Vagina (tissue), 2 donors: Measurements from ENCODE around the gene TAS1R3. TPM values are rescaled to one million over a fixed set of nuclear protein-coding genes. Genes with fewer than 3 reads are reported as not detected.

Experiments
- DNase-seq, 2 donors: peaks; one replicate each; pipeline ENCODE4 v3.0.0-alpha.2; 2017; ENCODE audit errors: extremely low spot score in 2 of 2
- H3K27ac ChIP-seq: fragments of 200-600 bp; sonication (generic); one replicate; pipeline ENCODE4 v1.5.1; 2019
- H3K27me3 ChIP-seq: fragments of 200-600 bp; sonication (generic); one replicate; pipeline ENCODE4 v1.5.1; 2019
- H3K36me3 ChIP-seq, 2 donors: fragments of 200-600 bp; sonication (generic); one replicate each; pipeline ENCODE4 v1.5.1; 2017 to 2019
- H3K4me1 ChIP-seq: fragments of 200-600 bp; sonication (generic); one replicate; pipeline ENCODE4 v1.5.1; 2019
- H3K4me3 ChIP-seq, 2 donors: fragments of 200-600 bp; sonication (generic); 1 replicate in 1 of 2; 2 replicates in 1 of 2; pipeline ENCODE4 v1.5.1; 2016 to 2019
- H3K9me3 ChIP-seq: fragments of 200-600 bp; sonication (generic); one replicate; pipeline ENCODE4 v1.5.1; 2019
- CTCF ChIP-seq, 3 experiments: fragments of 450-650 bp in 2 of 3; fragments of 200-600 bp in 1 of 3; sonication (generic) in 1 of 3; IDR thresholded peaks; one replicate each; pipeline ENCODE4 v1.5.1; 2017 to 2019; ENCODE audit warnings: antibody characterized with exemption in 3 of 3, mild to moderate bottlenecking in 2 of 3, moderate library complexity in 2 of 3
- POLR2A ChIP-seq, 2 donors: fragments of 450-650 bp; IDR thresholded peaks; one replicate each; pipeline ENCODE4 v1.6.1; 2017; ENCODE audit warnings: antibody characterized with exemption in 2 of 2, mild to moderate bottlenecking in 2 of 2, moderate library complexity in 2 of 2
- POLR2AphosphoS5 ChIP-seq, 2 donors: sonication (generic); formaldehyde crosslinking; IDR thresholded peaks; one replicate each; pipeline ENCODE4 v1.9.0; 2017; ENCODE audit warnings: antibody characterized with exemption in 2 of 2, mild to moderate bottlenecking in 2 of 2, low read depth in 1 of 2; ENCODE audit not compliant: insufficient read depth in 1 of 2
- intact Hi-C: fragments of 100-400 bp; cut with DNase I; formaldehyde crosslinking; loops from one replicate; pipeline ENCODE4 v1.15.1; 2023
- microRNA-seq: library from miRNA; unstranded; fragments of <30 nt; microRNA quantifications from one replicate; pipeline ENCODE4, GENCODE V29; 2017; ENCODE audit warnings: borderline number of aligned reads, borderline replicate concordance
- small RNA-seq: library from RNA; depleted of rRNA; stranded (forward); fragments of <200 nt; gene quantifications from one replicate; pipeline ENCODE3, GENCODE V24; 2016
- total RNA-seq: library from RNA; depleted of rRNA; stranded (reverse); fragments of >200 nt; gene quantifications from one replicate; pipeline ENCODE4 v1.2.3, GENCODE V29; 2016

Gene TAS1R3
- total RNA-seq, 1 donor from 2014 or later: 0.74 TPM

- H3K9me3 ChIP-seq: no peaks in the 10 kb centered on the region
- intact Hi-C loops: no loop called here
- peaks cover 0 to 7% of the 10 kb centered on the region in 2 donors for H3K36me3 ChIP-seq
- no peak overlapping the region for H3K27ac ChIP-seq
- H3K27me3 ChIP-seq: no peaks in the 10 kb centered on the region
- no peak for DNase-seq
- no peak for TF ChIP-seq CTCF (IDR thresholded peaks at IDR 0.05)
- TF ChIP-seq POLR2AphosphoS5 (IDR thresholded peaks at IDR 0.05; ENCODE audit: insufficient read depth in 1 of 2, low read depth in 1 of 2): no peak
- TF ChIP-seq POLR2A (IDR thresholded peaks at IDR 0.05): no peak
- H3K4me1 ChIP-seq: peaks cover 1% of the 10 kb centered on the region
- no peak overlapping the region for H3K4me3 ChIP-seq
These were observed 50.2 kb downstream of the TAS1R3 start for GRCh38 chr1:1381294-1381693.

Small RNAs within 50 kb of the gene (microRNA-seq; reads per million reads assigned to microRNA genes)
- gene MIR6726 (5.3 reads per million, percentile 5 among the genes with 10 or more reads in this experiment), gene MIR6727 (not detected), gene MIR6808 (1.4 reads per million)

Small RNAs within 50 kb of the gene (small RNA-seq; reads per million reads assigned to genes)
- not detected for gene MIR6726

Other genes starting within 250 kb of the TAS1R3 start
- 11.8 TPM for gene C1orf159, start 215.2 kb upstream of the TAS1R3 start, total RNA-seq
- gene TTLL10, start 157.4 kb upstream of the TAS1R3 start, total RNA-seq: not detected
- 4.4 TPM for gene TNFRSF18, start 124.7 kb upstream of the TAS1R3 start, total RNA-seq
- gene TNFRSF4, start 117.1 kb upstream of the TAS1R3 start, total RNA-seq: not detected
- gene SDF4, start 99.3 kb upstream of the TAS1R3 start, total RNA-seq: 74.2 TPM
- 11.0 TPM for gene B3GALT6, start 99.0 kb upstream of the TAS1R3 start, total RNA-seq
- gene C1QTNF12, start 84.6 kb upstream of the TAS1R3 start, total RNA-seq: not detected
- gene UBE2J2, start 57.4 kb upstream of the TAS1R3 start, total RNA-seq: 56.7 TPM
- 8.6 TPM for gene SCNN1D, start 50.8 kb upstream of the TAS1R3 start, total RNA-seq
- 68.5 TPM for gene ACAP3, start 23.4 kb upstream of the TAS1R3 start, total RNA-seq
- 31.2 TPM for gene PUSL1, start 22.7 kb upstream of the TAS1R3 start, total RNA-seq
- gene INTS11, start 6.6 kb upstream of the TAS1R3 start, total RNA-seq: 142 TPM
- gene CPTP, start 6.5 kb upstream of the TAS1R3 start, total RNA-seq: 20.9 TPM
- 72.4 TPM for gene DVL1, start 18.1 kb downstream of the TAS1R3 start, total RNA-seq
- 136 TPM for gene MXRA8, start 27.3 kb downstream of the TAS1R3 start, total RNA-seq
- gene AURKAIP1, start 43.9 kb downstream of the TAS1R3 start, total RNA-seq: 94.5 TPM
- gene CCNL2, start 68.1 kb downstream of the TAS1R3 start, total RNA-seq: 319 TPM
- gene MRPL20, start 76.0 kb downstream of the TAS1R3 start, total RNA-seq: 84.2 TPM
- gene ANKRD65, start 90.0 kb downstream of the TAS1R3 start, total RNA-seq: 3.2 TPM
- gene VWA1, start 104.4 kb downstream of the TAS1R3 start, total RNA-seq: 35.8 TPM
- gene ATAD3C, start 118.4 kb downstream of the TAS1R3 start, total RNA-seq: not detected
- gene ATAD3B, start 140.5 kb downstream of the TAS1R3 start, total RNA-seq: 17.7 TPM
- 21.9 TPM for gene ATAD3A, start 180.9 kb downstream of the TAS1R3 start, total RNA-seq
- 3.9 TPM for gene TMEM240, start 209.3 kb downstream of the TAS1R3 start, total RNA-seq
- 105 TPM for gene SSU72, start 243.6 kb downstream of the TAS1R3 start, total RNA-seq